ENCODE measurements around the gene GAST.
"Not testable (repeated sequence)": the region's sequence is repeated elsewhere in the genome, so short reads cannot be mapped to it uniquely, and the experiment has no call there.

Gene GAST, protein sequence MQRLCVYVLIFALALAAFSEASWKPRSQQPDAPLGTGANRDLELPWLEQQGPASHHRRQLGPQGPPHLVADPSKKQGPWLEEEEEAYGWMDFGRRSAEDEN

DNA sequence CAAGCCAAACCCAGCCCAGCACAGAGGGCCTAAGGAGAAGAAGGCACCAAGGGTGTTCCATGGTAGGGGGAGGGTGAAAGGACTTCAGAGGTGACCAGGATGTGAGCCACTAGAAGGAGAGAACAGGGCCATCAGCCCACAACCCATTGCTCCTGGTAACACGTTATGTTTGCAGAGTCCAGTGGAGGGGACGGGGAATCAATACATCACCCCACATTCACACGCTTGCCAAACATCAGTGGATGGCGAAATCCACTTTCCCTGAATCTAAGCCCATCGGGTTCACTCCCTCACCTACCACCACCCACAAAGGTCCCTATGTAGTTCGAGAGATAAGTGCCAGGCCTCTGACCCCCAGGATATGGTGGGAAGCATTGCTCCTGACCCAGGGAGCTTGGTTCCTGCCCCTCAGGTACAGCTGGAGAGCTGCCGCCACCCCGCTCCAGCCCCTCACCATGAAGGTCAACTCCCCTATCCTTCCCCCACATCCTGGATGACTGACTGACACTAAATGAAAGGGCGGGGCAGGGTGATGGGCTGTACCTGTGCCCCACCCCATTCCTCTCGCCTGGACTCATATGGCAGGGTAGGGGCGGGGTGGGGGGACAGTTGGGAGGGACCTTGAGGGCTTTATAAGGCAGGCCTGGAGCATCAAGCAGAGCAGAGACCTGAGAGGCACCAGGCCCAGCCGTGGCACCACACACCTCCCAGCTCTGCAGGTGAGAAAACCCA is at the start of gene GAST:
Gene GAST (plus strand): TSS at position 663 of the 732 bp plus-strand sequence. CDS start 3,106 bp downstream, outside the sequence.
- DNase-seq (ENCODE audit: low read depth in 2 of 2) = no peak

DNA sequence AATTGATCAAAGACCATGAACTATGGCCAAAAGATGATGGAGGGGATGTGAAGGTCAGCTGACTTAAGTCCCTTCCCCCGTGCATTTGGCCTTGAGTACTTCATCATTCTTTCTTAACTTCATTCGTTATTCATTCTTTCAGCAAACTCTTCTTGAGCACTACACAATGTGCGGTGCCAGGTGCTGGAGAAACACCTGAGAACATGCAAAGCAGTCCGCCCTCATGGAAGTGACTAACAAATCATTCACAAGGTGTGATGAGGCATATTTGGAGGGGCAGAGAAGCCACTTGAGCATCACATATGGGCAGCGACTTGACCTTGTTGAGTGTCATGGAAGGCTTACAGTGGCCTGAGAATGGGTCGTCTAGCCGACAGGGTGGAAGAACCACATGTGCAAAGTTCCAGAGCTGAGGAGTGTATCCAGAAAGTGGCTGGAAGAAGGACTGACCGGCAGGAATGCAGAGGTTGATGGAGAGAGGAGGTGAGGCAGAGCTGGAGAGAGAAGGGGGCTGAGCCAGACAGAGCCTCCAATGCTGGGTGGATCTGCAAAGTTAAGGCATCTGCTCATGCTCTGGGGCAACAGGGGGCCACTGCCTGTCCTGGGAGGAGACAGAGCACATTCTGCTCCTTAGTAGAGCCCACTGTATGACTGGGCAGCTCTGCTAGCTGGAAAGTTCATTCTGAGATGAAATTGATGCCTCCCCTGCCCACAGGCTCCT is 48.5 kb upstream of the GAST start:
- no peak for DNase-seq (ENCODE audit: low read depth in 2 of 2)

DNA sequence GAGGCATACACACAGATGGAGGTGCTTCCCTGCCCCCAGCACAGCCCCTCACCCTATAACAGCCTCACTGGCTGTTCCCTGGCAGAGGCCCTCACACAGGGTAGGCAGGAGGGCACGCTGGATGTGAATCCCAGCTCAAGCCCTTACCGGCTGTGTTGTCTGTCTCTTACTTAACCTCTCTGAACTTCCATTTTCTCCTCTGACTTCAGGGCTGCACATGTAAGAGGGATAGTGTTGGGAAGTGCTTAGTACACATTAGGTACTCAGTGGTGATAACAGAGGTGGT is 48.0 kb upstream of the GAST start:
- no peak for DNase-seq (ENCODE audit: low read depth in 2 of 2)

DNA sequence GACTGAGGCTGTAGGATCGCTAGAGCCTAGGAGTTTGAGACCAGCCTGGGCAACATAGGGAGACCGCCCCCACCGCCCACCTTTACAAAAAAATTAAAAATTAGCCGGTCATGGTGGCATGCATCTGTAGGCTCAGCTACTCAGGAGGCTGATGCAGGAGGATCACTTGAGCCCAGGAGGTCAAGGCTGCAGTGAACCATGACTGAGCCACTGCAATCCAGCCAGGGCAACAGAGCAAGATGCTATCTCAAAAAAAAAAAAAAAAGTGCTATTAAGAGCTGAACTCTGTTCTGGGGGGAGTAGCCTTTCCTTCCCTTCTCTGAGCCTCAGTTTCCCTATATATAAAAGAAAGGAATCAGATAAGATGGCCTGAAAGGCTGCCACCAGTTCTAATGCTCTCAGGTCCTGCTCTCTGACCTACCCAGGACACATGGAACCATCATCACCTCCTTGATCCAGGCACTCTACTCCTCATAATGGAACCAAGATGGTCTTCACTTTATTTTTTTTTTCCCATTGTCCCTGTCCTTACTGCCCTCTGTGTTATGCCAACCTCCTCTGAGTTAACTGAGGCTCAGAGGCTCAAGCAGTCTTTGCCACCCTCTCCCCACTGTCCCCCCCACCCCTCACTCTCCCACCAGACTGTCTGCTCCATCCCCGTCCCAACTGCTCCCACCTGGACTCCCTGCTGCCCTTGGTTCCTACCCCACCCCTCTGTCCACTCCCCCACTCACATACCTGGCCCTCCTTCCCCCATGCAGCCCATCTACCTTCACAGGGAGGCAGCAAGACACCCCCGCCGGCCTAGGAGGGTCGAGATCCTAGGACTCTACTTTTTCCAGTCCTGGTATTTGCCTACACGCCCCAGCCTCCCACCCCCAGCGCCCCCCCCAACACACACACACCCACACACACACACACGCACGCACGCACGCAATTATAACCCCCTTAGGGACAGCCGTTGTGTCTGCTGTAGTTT is 47.3 kb upstream of the GAST start:
- no peak for DNase-seq (ENCODE audit: low read depth in 2 of 2)

DNA sequence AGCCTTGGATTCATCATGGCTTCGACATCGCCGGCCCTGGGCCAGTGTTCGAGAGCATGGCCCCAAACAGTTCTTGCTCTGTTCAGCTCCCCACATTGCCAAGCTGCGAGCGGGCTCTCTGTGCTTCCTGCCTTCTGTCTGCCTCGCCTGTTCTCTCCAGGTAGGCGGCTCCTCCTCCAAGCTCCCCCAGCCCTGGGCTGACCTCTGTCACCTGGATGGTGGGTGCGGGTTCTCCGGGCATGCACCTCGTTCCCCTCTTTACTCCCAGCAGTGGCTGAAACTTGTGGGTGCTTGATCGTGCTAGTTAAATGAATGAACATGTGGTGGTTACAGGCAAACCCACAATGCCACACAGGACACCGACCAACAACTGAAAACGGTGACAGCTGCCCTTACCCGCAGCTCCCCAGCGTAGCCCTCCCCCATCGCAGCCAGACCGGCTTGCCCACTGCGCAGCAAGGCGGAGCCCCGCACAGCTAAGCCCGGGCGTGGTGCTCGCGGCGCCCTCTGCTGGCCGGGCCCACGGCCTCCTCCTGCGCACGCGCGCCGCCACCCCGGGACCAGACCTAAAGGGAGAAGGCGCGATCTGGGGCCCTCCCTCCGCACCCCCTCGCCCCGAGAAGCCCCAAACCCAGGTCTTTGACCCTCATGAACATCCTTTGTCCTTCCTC is 46.4 kb upstream of the GAST start:
- DNase-seq (ENCODE audit: low read depth in 2 of 2) = peak; percentile 82 to 86

DNA sequence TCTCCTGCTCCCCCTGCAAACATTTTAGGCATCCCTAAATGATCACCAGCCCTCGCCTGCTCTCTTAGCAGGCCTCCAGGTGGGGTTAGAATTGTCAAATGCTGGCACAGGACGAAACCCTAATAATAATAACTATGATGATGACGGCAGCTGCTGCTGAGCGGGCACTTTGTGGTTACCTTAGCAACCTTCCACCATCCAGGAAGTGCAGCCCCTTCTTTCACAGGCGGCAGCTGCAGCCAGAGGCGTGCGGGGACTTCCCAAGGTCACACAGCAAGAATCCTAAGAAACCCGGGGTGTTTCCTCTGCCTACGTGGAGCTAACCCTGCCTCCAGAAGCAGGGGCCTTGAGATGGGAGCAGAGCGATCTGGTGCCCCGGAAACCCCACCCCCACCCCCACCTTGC is 45.9 kb upstream of the GAST start:
- peak; percentile 54 to 66 for DNase-seq (ENCODE audit: low read depth in 2 of 2)

DNA sequence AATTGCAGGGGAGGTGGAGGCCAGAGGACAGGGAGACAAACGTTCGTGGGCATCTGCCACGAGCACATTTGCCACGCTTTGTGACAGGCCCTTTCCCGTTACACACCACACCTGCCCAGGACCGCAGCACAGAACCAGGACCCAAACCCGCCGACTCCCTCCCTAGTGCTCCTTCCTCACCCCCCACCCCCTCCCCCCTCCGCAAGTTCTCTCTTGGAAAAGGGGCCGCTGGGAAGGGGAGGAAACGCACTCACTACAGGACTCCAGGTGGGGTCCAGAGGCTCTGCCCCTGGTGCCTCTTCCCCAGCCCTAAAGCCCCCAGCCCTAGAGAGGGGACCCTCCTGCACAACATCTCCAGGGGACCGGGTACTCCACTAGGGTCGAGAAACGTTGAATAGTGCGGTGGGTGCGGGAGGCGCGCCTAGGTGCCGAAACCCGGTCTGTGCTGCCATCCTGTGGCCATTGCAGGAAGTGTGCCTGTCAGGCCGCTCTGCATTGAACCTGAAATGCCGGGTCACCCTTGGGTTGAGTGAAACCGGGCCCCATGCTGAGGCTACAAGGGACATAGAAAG is 45.3 kb upstream of the GAST start:
- DNase-seq (ENCODE audit: low read depth in 2 of 2) = peak; percentile 75 to 92

DNA sequence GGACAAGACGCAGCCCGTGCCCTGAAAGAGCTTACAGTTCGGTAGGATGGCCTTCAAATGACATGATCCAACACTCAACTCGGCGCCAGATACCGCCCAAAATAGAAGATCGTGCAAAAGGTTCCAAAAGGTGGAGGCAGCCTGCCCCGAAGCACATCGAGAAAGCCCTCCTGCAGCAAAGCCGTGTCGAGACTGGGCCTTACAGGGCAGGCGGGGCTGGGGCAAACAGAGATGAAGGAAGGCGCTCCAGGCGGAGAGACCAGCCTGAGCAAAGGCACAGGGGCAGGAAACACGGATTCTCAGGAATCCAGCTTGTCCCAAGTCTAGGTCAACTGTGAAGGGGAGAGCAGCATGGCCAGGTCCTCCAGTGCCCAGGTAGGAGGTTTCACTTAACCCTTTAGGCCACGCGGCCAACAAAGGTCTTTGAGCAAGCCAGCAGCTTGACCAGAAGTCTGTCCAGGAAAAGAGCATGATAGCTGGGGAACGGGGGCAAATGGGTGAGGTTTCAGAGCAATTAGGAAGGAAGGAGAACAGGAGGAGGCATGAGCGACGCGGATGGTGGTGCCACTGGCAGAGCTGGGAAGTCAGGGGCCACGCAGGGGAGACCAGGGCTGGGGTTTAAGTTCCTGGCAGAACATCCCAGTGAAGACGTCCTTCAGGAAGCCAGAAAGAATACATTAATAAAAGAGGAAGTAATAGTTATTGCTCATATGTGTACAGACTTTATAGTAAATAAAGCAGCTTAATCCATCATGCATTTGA is 44.7 kb upstream of the GAST start:
- DNase-seq (ENCODE audit: low read depth in 2 of 2) = no peak

DNA sequence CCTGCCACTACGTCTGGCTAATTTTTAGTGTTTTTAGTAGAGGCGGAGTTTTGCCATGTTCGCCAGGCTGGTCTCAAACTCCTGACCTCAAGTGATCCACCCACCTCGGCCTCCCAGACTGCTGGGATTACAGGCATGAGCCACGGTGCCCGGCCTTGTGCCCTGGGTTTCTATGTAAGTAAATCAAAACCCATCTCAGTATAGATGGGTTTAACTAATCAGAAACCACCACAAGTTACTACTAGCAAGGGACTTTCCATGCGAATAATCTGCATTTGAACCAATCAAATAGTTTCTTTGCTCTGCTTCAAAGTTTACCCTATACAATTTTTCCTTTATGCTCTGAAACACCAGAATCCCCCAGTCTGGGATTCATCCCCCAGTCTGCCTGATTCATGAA is 40.0 kb upstream of the GAST start:
- no peak for DNase-seq (ENCODE audit: low read depth in 2 of 2)

DNA sequence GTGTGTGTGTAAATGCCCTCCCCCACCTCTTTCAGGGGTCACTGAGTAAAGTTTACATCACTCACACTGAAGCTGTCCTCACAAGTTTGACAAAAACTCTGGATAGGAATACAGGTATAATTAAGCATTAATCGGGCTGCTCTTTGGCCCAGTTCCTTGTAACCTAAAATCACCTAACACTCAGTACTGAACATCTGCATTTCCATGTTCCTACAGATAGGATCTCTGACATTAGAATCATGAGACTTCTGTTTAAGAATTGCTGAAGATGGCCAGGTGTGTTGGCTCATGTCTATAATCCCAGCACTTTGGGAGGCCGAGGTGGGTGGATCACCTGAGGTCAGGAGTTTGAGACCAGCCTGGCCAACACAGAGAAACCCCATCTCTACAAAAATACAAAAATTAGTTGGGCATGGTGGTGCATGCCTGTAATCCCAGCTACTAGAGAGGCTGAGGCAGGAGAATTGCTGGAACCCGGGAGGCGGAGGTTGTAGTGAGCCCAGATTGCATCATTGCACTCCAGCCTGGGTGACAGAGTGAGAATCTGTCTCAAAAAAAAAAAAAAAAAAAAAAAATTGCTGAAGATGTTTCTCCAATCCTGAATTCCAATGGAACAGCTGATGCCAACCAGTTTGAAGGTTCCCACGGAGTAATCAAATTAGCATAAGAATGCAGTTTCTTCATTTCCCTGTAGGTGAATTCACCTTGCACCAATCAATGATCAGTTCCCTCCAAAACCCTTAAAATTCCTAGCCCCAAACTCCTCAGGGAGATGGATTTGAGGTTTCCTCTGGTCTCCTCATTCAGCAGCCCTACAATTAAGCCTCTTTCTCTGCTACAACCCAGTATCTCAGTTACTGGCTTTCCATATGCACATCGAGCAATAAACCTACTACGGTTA is 36.7 kb upstream of the GAST start:
- DNase-seq (ENCODE audit: low read depth in 2 of 2) = not testable (repeated sequence)

DNA sequence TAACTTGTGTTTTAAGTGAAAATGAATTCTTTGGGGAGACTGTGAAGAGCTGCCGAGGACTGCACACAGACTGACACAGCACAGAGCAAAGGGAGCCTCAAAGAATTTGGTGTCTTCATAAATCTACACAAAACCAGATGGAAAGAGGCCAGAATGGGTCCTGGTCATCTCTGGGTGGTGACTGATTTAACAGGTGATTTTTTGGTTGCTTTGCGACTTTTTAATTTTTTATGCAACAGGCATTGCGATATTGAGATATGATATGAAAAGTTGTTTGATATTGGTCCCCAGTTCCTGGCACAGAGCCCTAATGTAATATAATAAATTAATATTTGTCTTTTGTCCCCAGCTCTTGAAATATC is 36.1 kb upstream of the GAST start:
- DNase-seq (ENCODE audit: low read depth in 2 of 2) = no peak

DNA sequence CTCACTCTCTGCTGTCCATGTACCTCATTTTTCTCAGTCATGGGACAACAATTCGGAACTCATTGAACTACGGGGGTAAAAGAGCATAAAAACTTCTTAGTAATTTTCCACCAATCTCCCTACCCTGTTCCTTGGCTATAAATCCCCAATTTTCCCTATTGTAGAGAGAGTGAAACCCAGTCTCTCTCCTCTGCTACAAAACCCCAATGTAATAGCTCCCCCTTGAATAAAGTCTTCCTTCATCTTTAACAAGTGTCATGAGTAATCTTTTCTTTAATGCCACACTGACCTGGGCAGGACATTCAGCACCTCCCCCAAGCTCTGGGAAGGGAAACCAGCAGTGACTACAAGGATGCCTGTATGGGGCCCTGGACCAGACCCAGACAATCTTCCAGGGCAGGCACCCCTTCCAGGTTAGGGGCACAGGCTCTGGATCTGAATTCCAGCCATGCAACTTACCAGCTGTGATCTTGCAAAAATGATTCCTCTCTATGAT is 33.7 kb upstream of the GAST start:
- DNase-seq (ENCODE audit: low read depth in 2 of 2) = no peak

DNA sequence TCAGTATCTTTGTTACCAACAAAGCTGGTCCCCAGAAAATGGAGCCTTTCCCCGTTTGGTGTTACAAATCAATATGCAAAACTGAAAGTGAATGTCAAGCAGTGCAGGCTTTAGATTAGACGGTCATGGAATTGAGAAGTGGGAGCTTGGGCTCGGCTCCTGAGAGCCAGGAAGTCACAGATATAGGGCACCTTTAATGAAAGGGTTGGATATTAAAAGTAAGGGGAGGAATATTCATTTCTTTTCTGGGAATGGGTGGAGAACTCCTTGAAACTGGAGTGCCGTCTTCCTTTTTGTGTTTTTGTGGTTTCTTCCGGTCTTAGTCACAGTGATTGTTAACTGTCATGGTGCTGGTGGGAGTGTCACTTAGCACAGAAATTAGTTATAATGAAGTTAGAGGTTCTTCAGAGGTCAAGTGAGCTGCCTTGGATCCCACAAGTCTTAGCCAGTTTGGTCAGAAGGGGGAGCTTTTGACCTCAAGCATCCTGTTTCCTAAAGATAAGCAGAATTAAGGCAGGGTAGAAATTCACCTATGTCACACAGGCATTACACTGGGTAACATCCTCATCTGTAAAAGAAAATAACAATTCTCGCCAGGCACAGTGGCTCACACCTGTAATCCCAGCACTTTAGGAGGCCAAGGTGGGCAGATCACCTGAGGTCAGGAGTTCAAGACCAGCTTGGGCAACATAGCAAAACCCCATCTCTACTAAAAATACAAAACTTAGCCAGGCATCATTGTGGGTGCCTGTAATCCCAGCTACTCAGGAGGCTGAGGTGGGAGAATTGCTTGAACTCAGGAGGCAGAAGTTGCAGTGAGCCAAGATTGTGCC is 33.0 kb upstream of the GAST start:
- peak in 1 of 2 experiments; percentile 46 for DNase-seq (ENCODE audit: low read depth in 2 of 2)

DNA sequence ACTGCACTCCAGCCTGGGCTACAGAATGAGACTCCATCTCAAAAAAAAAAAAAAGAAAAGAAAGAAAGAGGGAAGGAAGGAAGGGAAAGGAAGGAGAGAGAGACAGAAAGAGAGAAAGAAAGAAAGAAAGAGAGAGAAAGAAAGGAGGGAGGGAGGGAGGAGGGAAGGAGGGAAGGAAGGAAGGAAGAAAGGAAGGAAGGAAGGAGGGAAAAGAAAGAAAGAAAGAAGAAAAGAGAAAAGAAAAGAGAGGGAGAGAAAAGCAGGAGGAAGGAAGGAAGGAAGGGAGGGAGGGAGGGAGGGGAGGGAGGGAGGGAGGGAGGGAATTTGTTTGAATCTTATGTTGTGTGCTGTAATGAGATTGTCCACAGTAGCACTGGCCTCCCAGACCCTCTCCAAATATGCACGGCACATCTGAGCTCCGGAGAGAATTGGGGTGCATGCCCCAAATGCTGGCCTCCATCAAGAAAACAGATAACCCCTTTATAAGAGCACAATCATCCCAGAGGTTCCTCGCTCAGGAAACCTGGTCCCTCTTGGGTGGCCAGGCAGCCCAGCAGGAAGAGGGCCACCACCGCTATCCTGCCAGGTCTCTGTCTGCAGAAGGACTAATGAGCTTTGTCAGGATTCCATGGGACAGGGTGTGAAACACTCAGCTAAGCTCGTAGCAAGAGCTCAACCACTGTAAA is 32.2 kb upstream of the GAST start:
- no peak for DNase-seq (ENCODE audit: low read depth in 2 of 2)

DNA sequence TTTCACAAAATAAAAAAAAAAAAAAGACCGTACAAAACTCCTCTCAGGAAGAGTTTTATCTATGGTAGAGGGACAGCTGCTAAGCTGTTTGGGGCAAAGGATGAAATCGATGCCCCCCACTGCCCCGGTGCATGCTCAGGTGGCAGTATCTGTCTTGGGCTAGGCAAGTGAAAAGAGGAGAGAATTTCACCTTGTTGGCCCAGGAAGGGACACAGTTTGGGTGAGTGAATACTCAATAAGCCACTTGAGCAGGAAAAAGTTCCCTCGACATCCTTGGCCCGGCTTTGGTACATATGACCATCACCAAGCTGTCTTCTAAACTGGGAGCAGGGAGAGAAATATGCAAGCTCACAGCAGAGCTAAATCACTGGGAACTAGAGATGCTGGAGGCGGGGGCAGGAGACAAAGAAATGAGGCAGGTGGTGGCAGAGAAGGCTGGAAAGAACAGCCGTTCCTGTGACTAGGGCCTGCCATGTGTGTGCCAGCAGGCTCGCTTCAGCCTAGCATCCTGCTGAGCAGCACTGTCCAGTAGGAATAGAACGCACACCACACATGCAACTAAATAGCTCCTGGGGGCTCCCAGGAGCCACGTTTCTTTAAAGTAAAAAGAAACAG is 31.6 kb upstream of the GAST start:
- no peak for DNase-seq (ENCODE audit: low read depth in 2 of 2)

DNA sequence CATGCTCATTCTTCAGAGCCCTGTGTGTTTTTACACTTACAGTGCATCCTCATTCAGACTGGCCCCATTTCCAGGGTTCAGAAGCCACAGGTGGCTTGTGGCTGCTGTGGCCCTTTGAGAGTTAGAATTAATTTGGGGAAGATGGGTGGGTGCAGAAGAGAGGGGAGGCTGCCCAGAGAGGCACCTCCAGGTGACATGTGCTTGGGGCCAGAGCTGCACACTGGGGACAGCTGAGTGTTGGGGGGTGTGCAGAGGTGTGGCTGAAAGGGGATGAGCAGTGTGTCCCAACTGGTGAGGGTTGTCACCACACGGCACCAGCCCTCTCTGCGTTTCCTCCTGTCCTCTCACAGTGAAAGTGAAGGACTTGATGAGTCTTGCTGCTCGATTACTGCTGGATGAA is 30.4 kb upstream of the GAST start:
- DNase-seq (ENCODE audit: low read depth in 2 of 2) = no peak

DNA sequence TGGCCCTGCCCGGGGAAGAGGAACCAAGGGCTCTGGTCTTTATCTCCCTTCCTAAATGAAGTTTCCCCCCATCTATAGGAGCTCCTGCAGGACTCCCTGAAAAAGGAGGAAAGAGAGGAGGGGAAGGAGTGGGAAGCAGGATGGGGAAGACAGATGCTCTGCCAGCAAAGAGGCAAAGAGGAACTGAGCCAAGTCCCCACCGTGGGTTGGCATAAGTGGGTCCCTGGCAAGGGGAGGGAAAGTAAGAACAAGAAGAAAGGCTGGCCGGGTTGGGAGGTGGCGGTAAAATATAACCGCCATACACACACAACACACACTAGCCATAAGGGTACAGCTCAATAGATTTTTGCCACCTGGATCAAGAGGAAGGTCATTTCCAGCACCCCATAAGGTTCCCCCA is 29.5 kb upstream of the GAST start:
- no peak for DNase-seq (ENCODE audit: low read depth in 2 of 2)

Data from stimulated activated CD4-positive, alpha-beta T cell treated with anti-CD3 and anti-CD28 coated beads, Interleukin-12 subunit alpha, Interleukin-12 subunit beta, amount 100 ng/mL, for 24 hours (primary cell).